NCI-H1105 (cell line): ENCODE results near the gene TENM4.
A peak's percentile ranks its signal among the peaks of the same experiment; 100 is the strongest.

ENCODE experiments used
- DNase-seq: peaks from one replicate; lab custom pipeline; 2025; lab: John Stamatoyannopoulos, UW

TENM4 gene

GRCh38 chr11:78657968-78658839, 782.6 kb downstream of the TENM4 start:
- no peak for DNase-seq

- DNase-seq, result no peak
Measured at GRCh38 chr11:78657441-78657840, 783.4 kb downstream of the TENM4 start.

GRCh38 chr11:78656984-78657383, 783.8 kb downstream of the TENM4 start:
- no peak for DNase-seq

- no peak for DNase-seq
Measured at GRCh38 chr11:78656327-78656726, 784.5 kb downstream of the TENM4 start.

GRCh38 chr11:78655561-78655960, 785.3 kb downstream of the TENM4 start:
- no peak for DNase-seq

GRCh38 chr11:78654866-78655265, 786.0 kb downstream of the TENM4 start:
- DNase-seq, result no peak

- DNase-seq, result no peak
Measured at GRCh38 chr11:78654071-78654470, 786.8 kb downstream of the TENM4 start.

GRCh38 chr11:78653294-78653909, 787.4 kb downstream of the TENM4 start:
- no peak for DNase-seq

GRCh38 chr11:78652843-78653239, 788.0 kb downstream of the TENM4 start:
- no peak for DNase-seq

GRCh38 chr11:78651923-78652842, 788.6 kb downstream of the TENM4 start:
- no peak for DNase-seq

- no peak for DNase-seq
Measured at GRCh38 chr11:78651136-78651775, 789.6 kb downstream of the TENM4 start.

GRCh38 chr11:78649361-78650215, 791.2 kb downstream of the TENM4 start:
- DNase-seq, result no peak

GRCh38 chr11:78647986-78648875, 792.6 kb downstream of the TENM4 start:
- DNase-seq, result peak; percentile 77

- no peak for DNase-seq
Measured at GRCh38 chr11:78647266-78647915, 793.4 kb downstream of the TENM4 start.

- peak; percentile 81 for DNase-seq
Measured at GRCh38 chr11:78646564-78647185, 794.2 kb downstream of the TENM4 start.

- peak; percentile 50 for DNase-seq
Measured at GRCh38 chr11:78645226-78646202, 795.3 kb downstream of the TENM4 start.

- no peak for DNase-seq
Measured at GRCh38 chr11:78643676-78644056, 797.2 kb downstream of the TENM4 start.
